ENCODE data around the gene SLC12A6. TPM values are rescaled to one million over a fixed set of nuclear protein-coding genes. Genes with fewer than 3 reads are reported as not detected.
"Not testable (repeated sequence)": the region's sequence is repeated elsewhere in the genome, so short reads cannot be mapped to it uniquely, and the experiment has no call there.

SLC12A6 gene
- total RNA-seq = 20.4 TPM

- H3K9ac ChIP-seq (ENCODE audit: low read depth in 1 of 3, low read length in 3 of 3) = peak within 1 kb of the TSS; percentile 90 to 92 (median 92)
- H3K4me3 ChIP-seq (ENCODE audit: low read length in 3 of 3) = peak within 1 kb of the TSS; percentile 90 to 98 (median 97)
- H3K4me1 ChIP-seq (ENCODE audit: control insufficient read depth in 3 of 3, insufficient read depth in 3 of 3, low read length in 3 of 3) = peaks cover 26 to 40% (median 28%) of the 10 kb centered on the region in 3 donors
- peaks cover 6 to 14% (median 11%) of the 10 kb centered on the region in 3 donors for H3K36me3 ChIP-seq (ENCODE audit: control insufficient read depth in 3 of 3, insufficient read depth in 3 of 3, low read length in 3 of 3)
- no peaks in the 10 kb centered on the region for H3K9me3 ChIP-seq (ENCODE audit: control insufficient read depth in 3 of 3, low read length in 3 of 3)
- no peaks in the 10 kb centered on the region for H3K27me3 ChIP-seq (ENCODE audit: control insufficient read depth in 3 of 3, insufficient read depth in 3 of 3, low read length in 3 of 3)
- H3K27ac ChIP-seq (ENCODE audit: low read depth, low read length) = peak within 1 kb of the TSS; percentile 94
Measured at GRCh38 chr15:34337557-34338306, at the start of gene SLC12A6. Gene SLC12A6 (minus strand): TSS chr15:34337781. CDS start chr15:34336680, 1,101 bp downstream.

GRCh38 chr15:34381829-34382521 lies 44.4 kb upstream of the SLC12A6 start:
- not testable (repeated sequence) for H3K4me3 ChIP-seq (ENCODE audit: low read length in 3 of 3); H3K9me3 ChIP-seq (ENCODE audit: control insufficient read depth in 3 of 3, low read length in 3 of 3); H3K27ac ChIP-seq (ENCODE audit: low read depth, low read length); H3K36me3 ChIP-seq (ENCODE audit: control insufficient read depth in 3 of 3, insufficient read depth in 3 of 3, low read length in 3 of 3); H3K4me1 ChIP-seq (ENCODE audit: control insufficient read depth in 3 of 3, insufficient read depth in 3 of 3, low read length in 3 of 3); H3K27me3 ChIP-seq (ENCODE audit: control insufficient read depth in 3 of 3, insufficient read depth in 3 of 3, low read length in 3 of 3); H3K9ac ChIP-seq (ENCODE audit: low read depth in 1 of 3, low read length in 3 of 3)

DNA sequence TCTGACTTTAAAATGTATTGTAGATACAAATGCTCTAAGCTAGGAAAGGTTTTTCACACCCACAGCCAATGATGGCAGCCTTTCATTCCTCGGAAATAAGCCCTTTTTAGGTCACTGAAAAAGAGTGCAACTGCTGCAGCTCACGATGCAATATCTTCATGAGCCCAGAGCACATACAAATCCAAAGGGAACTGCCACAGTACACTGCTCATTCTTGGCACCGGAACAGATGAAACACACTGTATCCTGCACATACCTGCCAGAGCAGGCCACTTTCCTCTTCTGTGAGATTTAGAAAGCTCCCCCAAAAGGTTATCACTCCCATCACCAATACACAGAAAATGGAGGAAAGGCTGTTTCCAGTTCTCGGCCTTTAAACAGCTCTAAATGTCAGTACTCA lies 42.9 kb upstream of the SLC12A6 start:
- H3K4me1 ChIP-seq (ENCODE audit: control insufficient read depth in 3 of 3, insufficient read depth in 3 of 3, low read length in 3 of 3); H3K36me3 ChIP-seq (ENCODE audit: control insufficient read depth in 3 of 3, insufficient read depth in 3 of 3, low read length in 3 of 3); H3K27ac ChIP-seq (ENCODE audit: low read depth, low read length); H3K27me3 ChIP-seq (ENCODE audit: control insufficient read depth in 3 of 3, insufficient read depth in 3 of 3, low read length in 3 of 3); H3K4me3 ChIP-seq (ENCODE audit: low read length in 3 of 3); H3K9me3 ChIP-seq (ENCODE audit: control insufficient read depth in 3 of 3, low read length in 3 of 3); H3K9ac ChIP-seq (ENCODE audit: low read depth in 1 of 3, low read length in 3 of 3): not testable (repeated sequence)

- Histone ChIP-seq H3K36me3 (ENCODE audit: control insufficient read depth in 3 of 3, insufficient read depth in 3 of 3, low read length in 3 of 3) (no peaks in the 10 kb centered on the region), H3K4me3 (ENCODE audit: low read length in 3 of 3) (no peak overlapping the region), H3K4me1 (ENCODE audit: control insufficient read depth in 3 of 3, insufficient read depth in 3 of 3, low read length in 3 of 3) (no peaks in the 10 kb centered on the region), H3K27me3 (ENCODE audit: control insufficient read depth in 3 of 3, insufficient read depth in 3 of 3, low read length in 3 of 3) (no peaks in the 10 kb centered on the region), H3K9me3 (ENCODE audit: control insufficient read depth in 3 of 3, low read length in 3 of 3) (no peaks in the 10 kb centered on the region), H3K9ac (ENCODE audit: low read depth in 1 of 3, low read length in 3 of 3) (no peak overlapping the region), H3K27ac (ENCODE audit: low read depth, low read length) (no peak overlapping the region)
Measured at GRCh38 chr15:34376856-34377255, 39.3 kb upstream of the SLC12A6 start.

DNA sequence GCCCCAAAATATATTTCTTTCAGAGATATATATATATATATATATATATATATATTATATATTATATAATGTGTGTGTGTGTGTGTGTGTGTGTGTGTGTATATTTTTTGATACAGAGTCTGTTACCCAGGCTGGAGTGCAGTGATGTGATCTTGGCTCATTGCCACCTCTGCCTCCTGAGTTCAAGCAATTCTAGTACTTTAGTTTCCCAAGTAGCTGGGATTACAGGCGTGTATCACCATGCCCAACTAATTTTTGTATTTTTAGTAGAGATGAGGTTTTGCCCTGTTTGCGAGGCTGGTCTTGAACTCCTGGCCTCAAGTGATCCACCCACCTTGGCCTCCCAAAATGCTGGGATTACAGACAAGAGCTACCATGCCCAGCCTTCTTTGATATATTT lies 38.0 kb upstream of the SLC12A6 start:
- H3K9ac ChIP-seq (ENCODE audit: low read depth in 1 of 3, low read length in 3 of 3); H3K9me3 ChIP-seq (ENCODE audit: control insufficient read depth in 3 of 3, low read length in 3 of 3): not testable (repeated sequence)

GRCh38 chr15:34374816-34375215 lies 37.2 kb upstream of the SLC12A6 start:
- H3K27me3 ChIP-seq (ENCODE audit: control insufficient read depth in 3 of 3, insufficient read depth in 3 of 3, low read length in 3 of 3) = no peaks in the 10 kb centered on the region
- no peak overlapping the region for H3K4me3 ChIP-seq (ENCODE audit: low read length in 3 of 3)
- no peaks in the 10 kb centered on the region for H3K36me3 ChIP-seq (ENCODE audit: control insufficient read depth in 3 of 3, insufficient read depth in 3 of 3, low read length in 3 of 3)
- H3K4me1 ChIP-seq (ENCODE audit: control insufficient read depth in 3 of 3, insufficient read depth in 3 of 3, low read length in 3 of 3) = no peaks in the 10 kb centered on the region
- no peak overlapping the region for H3K9ac ChIP-seq (ENCODE audit: low read depth in 1 of 3, low read length in 3 of 3)
- no peaks in the 10 kb centered on the region for H3K9me3 ChIP-seq (ENCODE audit: control insufficient read depth in 3 of 3, low read length in 3 of 3)
- H3K27ac ChIP-seq (ENCODE audit: low read depth, low read length) = no peak overlapping the region

More for the DNA sequence above, 38.0 kb upstream of the SLC12A6 start:
- not testable (repeated sequence) for H3K4me3 ChIP-seq (ENCODE audit: low read length in 3 of 3); H3K27ac ChIP-seq (ENCODE audit: low read depth, low read length); H3K4me1 ChIP-seq (ENCODE audit: control insufficient read depth in 3 of 3, insufficient read depth in 3 of 3, low read length in 3 of 3); H3K36me3 ChIP-seq (ENCODE audit: control insufficient read depth in 3 of 3, insufficient read depth in 3 of 3, low read length in 3 of 3); H3K27me3 ChIP-seq (ENCODE audit: control insufficient read depth in 3 of 3, insufficient read depth in 3 of 3, low read length in 3 of 3)

GRCh38 chr15:34373951-34374350 lies 36.4 kb upstream of the SLC12A6 start:
- Histone ChIP-seq H3K27ac (ENCODE audit: low read depth, low read length) (no peak overlapping the region), H3K36me3 (ENCODE audit: control insufficient read depth in 3 of 3, insufficient read depth in 3 of 3, low read length in 3 of 3) (no peaks in the 10 kb centered on the region), H3K9me3 (ENCODE audit: control insufficient read depth in 3 of 3, low read length in 3 of 3) (no peaks in the 10 kb centered on the region), H3K27me3 (ENCODE audit: control insufficient read depth in 3 of 3, insufficient read depth in 3 of 3, low read length in 3 of 3) (no peaks in the 10 kb centered on the region), H3K4me3 (ENCODE audit: low read length in 3 of 3) (no peak overlapping the region), H3K4me1 (ENCODE audit: control insufficient read depth in 3 of 3, insufficient read depth in 3 of 3, low read length in 3 of 3) (no peaks in the 10 kb centered on the region), H3K9ac (ENCODE audit: low read depth in 1 of 3, low read length in 3 of 3) (no peak overlapping the region)

DNA sequence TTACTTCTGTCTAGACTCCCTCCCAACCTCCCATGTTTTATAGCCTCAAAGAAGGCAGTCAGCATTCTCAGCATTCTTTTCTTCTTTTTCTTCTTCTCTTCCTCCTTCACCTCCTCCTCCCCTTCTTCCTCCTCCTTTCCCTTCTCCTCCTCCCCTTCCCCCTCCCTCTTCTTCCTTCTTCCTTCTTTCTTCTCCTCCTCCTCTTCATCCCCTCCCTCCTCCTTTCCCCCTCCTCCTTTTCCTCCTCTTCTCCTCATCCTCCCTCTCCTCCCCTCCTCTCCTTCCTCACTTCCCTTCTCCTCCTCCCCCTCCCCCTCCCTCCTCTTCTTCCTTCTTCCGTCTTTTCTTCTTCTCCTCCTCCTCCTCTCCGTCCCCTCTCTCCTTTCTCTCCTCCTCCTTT lies 33.1 kb upstream of the SLC12A6 start:
- no peaks in the 10 kb centered on the region for H3K27me3 ChIP-seq (ENCODE audit: control insufficient read depth in 3 of 3, insufficient read depth in 3 of 3, low read length in 3 of 3)
- no peak overlapping the region for H3K27ac ChIP-seq (ENCODE audit: low read depth, low read length)
- H3K9ac ChIP-seq (ENCODE audit: low read depth in 1 of 3, low read length in 3 of 3) = no peak overlapping the region
- no peak overlapping the region for H3K4me3 ChIP-seq (ENCODE audit: low read length in 3 of 3)
- H3K9me3 ChIP-seq (ENCODE audit: control insufficient read depth in 3 of 3, low read length in 3 of 3) = no peaks in the 10 kb centered on the region
- H3K36me3 ChIP-seq (ENCODE audit: control insufficient read depth in 3 of 3, insufficient read depth in 3 of 3, low read length in 3 of 3) = no peaks in the 10 kb centered on the region
- H3K4me1 ChIP-seq (ENCODE audit: control insufficient read depth in 3 of 3, insufficient read depth in 3 of 3, low read length in 3 of 3) = peaks cover 13 to 17% (median 16%) of the 10 kb centered on the region in 3 donors

- H3K9ac ChIP-seq (ENCODE audit: low read depth in 1 of 3, low read length in 3 of 3) = no peak overlapping the region
- H3K4me1 ChIP-seq (ENCODE audit: control insufficient read depth in 3 of 3, insufficient read depth in 3 of 3, low read length in 3 of 3) = peaks cover 16 to 22% (median 18%) of the 10 kb centered on the region in 3 donors
- H3K27ac ChIP-seq (ENCODE audit: low read depth, low read length) = no peak overlapping the region
- no peaks in the 10 kb centered on the region for H3K27me3 ChIP-seq (ENCODE audit: control insufficient read depth in 3 of 3, insufficient read depth in 3 of 3, low read length in 3 of 3)
- no peaks in the 10 kb centered on the region for H3K36me3 ChIP-seq (ENCODE audit: control insufficient read depth in 3 of 3, insufficient read depth in 3 of 3, low read length in 3 of 3)
- no peak overlapping the region for H3K4me3 ChIP-seq (ENCODE audit: low read length in 3 of 3)
- no peaks in the 10 kb centered on the region for H3K9me3 ChIP-seq (ENCODE audit: control insufficient read depth in 3 of 3, low read length in 3 of 3)
Measured at GRCh38 chr15:34370129-34370528, 32.5 kb upstream of the SLC12A6 start.
